Endometrial microvascular endothelial cells (primary cell): ENCODE results near the gene FBXL13. TPM values are rescaled to one million over a fixed set of nuclear protein-coding genes. Genes with fewer than 3 reads are reported as not detected.
"Not testable (repeated sequence)": the region's sequence is repeated elsewhere in the genome, so short reads cannot be mapped to it uniquely, and the experiment has no call there.

Source experiments
- in situ Hi-C: cut with HindIII; loops from 2 replicates; pipeline ENCODE4 v1.10.0; 2017; ENCODE audit warnings: low sequenced_read_pairs, low pct_unique_long_range_greater_than_20kb; ENCODE audit errors: inconsistent ontology term
- total RNA-seq: library from RNA; depleted of rRNA; stranded (reverse); fragments of >200 nt; gene quantifications from one replicate; pipeline ENCODE4 v1.2.3, GENCODE V29; 2015; ENCODE audit errors: inconsistent ontology term

The FBXL13 gene
- total RNA-seq, 1 donor from 2014 or later: 3.4 TPM

DNA sequence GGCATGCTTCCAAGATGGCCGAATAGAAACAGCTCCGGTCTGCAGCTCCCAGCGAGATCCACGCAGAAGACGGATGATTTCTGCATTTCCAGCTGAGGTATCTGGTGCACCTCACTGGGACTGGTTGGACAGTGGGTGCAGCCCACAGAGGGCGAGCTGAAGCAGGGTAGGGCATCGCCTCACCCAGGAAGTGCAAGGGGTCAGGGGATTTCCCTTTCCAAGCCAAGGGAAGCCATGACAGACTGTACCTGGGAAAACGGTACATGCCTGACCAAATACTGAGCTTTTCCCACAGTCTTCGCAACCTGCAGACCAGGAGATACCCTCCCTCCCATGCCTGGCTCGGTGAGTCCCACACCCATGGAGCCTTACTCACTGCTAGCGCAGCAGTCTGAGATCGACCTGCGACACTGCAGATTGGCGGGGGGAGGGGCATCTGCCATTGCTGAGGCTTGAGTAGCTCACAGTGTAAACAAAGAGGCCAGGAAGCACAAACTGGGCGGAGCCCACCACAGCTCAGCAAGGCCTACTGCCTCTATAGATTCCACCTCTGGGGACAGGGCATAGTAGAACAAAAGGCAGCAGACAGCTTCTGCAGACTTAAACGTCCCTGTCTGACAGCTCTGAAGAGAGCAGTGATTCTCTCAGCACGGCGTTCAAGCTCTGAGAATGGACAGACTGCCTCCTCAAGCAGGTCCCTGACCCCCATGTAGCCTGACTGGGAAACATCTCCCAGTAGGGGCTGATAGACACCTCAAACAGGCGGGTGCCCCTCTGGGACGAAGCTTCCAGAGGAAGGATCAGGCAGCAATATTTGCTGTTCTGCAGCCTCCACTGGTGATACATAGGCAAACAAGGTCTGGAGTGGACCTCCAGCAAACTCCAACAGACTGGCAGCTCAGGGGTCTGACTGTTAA, 36.5 kb downstream of the FBXL13 start:
- in situ Hi-C loops: not testable (repeated sequence)

DNA sequence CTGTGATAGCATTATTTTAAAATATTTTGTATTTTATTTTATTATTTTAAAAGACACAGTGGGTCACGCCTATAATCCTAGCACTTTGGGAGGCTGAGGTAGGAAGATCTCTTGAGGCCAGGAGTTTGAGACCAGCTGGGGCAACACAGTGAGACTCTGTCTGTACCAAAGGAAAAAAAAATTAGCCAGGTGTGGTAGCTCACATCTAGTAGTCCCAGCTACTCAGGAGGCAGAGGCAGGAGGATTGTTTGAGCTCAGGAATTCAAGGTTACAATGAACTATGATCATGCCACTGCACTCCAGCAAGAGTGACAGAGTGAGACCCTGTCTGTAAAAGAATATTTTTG, 37.1 kb downstream of the FBXL13 start:
- in situ Hi-C loops: no loop called here

DNA sequence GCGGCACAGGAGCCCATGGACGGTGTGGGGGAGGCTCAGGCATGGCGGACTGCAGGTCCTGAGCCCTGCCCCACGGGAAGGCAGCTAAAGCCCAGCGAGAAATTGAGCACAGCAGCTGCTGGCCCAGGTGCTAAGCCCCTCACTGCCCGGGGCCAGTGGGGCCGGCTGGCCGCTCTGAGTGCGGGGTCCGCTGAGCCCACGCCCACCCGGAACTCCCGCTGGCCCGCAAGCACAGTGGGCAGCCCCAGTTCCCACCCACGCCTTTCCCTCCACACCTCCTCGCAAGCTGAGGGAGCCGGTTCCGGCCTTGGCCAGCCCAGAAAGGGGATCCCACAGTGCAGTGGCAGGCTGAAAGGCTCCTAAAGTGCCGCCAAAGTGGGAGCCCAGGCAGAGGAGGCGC, 40.3 kb downstream of the FBXL13 start:
- in situ Hi-C loops: not testable (repeated sequence)

DNA sequence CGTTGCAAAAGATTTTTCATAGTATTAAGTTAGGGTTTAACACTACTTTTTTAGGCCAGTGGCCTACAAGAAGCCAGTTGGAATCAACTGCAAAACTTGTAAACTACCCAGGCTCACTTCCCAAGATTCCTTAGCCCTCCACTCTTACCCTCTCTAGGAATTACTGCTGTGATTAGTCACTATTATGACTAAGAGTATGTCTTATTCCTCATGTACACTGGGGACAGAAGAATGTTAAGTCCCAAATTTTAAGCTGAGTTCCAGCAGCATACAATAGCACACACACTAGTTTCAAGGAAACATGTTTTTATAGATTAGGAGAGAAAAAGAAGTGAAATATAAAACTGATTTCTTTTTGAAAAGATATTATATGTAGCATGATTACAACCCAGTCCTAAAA, 42.8 kb downstream of the FBXL13 start:
- in situ Hi-C loops: no loop called here

DNA sequence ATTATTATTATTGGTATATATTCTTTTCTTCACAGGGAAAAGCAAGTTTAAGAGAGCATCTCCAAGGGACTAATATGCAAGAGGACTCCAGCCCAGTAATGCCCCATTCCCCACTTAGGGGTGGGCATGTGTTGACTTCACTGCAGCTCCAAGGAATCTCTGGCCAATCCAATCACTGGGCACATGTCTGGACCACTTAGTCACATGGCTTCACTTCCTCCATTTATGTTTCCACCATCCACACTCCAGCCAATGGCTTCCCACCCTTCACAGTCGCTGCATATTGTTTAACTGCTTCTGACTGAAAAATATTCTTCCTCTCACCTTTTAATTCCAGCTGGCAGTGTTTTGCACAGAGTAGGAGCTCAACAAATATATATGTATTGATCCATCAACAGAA, 43.6 kb downstream of the FBXL13 start:
- in situ Hi-C loops: no loop called here

DNA sequence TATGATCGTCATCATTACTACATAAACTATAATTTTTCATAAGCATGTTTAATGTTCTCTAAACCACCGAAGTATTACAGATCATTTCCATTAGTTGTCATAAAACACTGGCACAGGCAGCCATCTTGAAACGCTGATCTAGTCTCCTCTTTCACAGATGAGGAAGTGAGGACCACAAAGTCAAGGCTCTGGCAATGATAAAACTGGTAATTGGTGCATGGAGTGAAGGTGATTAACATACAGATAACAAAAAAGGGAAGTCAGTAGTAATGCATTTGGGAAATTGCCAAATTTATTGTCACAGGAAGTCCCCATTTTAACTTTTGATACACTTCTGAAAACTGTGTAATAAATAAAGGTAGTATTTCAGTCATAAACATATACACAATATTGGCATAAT, 49.3 kb downstream of the FBXL13 start:
- in situ Hi-C loops: no loop called here

DNA sequence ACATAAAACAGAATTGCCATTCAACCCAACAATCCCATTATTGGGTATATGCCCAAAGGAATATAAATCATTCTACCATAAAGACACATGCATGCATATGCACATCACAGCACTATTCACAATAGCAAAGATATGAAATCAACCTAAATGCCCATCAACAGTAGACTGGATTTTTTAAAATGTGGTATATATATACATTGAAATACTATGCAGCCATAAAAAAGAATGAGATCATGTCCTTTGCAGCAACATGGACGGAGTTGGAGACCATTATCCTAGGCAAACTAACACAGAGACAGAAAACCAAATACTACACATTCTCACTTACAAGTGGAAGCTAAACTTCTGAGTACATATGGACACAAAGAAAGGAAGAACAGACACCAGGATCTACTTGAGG, 51.0 kb downstream of the FBXL13 start:
- in situ Hi-C loops: not testable (repeated sequence)

DNA sequence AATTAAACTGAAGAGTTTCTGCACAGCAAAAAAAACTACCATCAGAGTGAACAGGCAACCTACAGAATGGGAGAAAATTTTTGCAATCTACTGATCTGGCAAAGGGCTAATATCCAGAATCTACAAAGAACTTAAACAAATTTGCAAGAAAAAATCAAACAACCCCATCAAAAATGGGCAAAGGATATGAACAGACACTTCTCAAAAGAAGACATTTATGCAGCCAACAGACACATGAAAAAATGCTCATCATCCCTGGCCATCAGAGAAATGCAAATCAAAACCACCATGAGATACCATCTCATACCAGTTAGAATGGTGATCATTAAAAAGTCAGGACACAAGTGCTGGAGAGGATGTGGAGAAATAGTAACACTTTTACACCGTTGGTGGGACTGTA, 53.1 kb downstream of the FBXL13 start:
- in situ Hi-C loops: not testable (repeated sequence)

DNA sequence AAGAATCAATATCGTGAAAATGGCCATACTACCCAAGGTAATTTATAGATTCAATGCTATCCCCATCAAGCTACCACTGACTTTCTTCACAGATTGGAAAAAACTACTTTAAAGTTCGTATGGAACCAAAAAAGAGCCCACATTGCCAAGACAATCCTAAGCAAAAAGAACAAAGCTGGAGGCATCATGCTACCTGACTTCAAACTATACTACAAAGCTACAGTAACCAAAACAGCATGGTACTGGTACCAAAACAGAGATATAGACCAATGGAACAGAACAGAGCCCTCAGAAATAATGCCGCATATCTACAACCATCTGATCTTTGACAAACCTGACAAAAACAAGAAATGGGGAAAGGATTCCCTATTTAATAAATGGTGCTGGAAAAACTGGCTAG, 53.7 kb downstream of the FBXL13 start:
- in situ Hi-C loops: not testable (repeated sequence)

DNA sequence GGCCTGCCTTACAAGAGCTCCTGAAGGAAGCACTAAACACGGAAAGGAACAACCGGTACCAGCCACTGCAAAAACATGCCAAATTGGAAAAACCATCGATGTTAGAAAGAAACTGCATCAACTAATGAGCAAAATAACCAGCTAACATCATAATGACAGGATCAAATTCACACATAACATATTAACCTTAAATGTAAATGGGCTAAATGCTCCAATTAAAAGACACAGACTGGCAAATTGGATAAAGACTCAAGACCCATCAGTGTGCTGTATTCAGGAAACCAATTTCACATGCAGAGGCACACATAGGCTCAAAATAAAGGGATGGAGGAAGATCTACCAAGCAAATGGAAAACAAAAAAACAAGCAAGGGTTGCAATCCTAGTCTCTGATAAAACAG, 56.3 kb downstream of the FBXL13 start:
- in situ Hi-C loops: not testable (repeated sequence)

DNA sequence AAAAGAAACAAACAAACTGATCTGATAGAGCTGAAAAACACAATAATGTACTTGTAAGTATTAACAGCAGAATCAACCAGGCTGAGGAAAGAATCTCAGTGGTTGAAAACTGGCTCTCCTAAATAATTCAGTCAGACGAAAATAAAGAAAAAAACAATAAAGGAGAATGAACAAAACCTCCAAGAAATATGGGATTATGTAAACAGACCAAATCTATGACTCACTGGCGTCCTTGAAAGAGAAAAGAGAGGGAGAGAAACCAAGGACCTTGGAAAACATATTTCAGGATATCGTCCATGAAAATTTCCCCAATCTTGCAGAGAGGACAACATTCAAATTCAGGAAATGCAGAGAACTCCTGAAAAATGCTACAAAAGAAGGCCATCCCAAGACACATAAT, 62.9 kb downstream of the FBXL13 start:
- in situ Hi-C loops: no loop called here

DNA sequence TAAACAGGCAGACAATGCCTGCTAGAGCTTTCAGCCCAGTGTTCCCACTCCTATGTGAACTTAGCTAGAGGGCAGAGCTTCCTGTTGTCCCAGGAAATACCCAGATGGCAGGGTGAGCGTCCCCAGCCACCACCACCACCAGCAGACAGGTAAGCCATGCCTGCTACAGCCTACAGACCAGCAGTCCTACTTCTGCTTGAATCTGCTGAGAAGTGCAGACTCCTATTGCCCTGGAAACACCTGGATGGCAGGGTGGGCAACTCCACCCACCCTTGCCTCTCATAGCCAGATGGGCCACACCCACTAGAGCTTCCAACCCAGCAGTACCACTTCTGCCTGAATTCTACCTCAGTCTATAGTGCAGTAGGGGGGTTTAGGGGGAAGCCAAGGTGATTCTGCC, 64.4 kb downstream of the FBXL13 start:
- in situ Hi-C loops: no loop called here

DNA sequence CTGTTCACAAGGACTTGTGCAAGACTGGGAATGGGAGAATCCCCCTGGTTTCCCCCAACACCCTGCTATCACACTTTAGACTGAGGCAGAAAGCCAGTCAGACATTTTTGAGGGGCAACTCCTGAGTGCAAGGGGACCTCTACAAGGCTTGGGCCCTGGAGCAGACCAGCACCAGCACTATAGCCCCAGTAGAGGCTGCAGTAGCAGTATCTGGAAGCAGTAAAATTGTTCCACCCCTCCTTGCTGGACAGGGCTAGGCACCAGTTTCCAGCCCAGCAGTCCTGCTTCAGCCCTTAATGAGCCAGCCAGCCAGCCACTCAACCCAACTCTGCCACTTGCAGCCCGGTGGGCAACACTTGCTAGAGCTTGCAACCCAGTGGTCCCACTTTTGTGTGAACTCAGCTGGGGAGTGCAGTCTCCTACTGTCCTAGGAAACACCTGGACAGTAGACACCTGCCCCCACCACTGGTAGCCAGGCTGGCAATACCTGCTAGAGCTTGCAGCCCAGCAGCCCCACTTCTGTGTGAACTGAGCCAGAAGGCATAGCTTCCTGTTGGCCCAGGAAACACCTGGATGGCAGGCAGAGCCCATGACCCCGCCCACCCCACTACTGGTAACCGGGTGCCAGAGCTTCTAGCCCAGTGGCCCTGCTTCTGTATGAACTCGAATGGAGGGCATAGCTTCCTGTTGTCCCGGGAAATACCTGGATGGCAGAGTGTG, 65.0 kb downstream of the FBXL13 start:
- in situ Hi-C loops: no loop called here

DNA sequence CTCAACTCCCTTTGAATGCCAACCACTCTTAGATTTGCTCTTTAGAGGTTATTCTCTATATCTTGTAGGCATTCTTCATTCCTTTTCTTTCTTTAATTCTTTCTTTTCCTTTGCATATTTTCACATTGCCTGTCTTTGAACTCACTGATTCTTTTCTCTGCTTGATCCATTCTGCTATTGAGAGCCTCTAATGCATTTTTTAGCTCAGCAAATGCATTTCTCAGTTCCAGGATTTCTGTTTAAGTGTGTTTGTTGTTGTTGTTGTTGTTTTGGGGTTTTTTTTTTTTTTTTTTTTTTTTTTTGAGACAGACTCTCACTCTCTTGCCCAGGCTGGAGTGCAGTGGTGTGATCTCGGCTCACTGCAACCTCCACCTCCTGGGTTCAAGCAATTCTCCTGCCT, 71.6 kb downstream of the FBXL13 start:
- in situ Hi-C loops: no loop called here

DNA sequence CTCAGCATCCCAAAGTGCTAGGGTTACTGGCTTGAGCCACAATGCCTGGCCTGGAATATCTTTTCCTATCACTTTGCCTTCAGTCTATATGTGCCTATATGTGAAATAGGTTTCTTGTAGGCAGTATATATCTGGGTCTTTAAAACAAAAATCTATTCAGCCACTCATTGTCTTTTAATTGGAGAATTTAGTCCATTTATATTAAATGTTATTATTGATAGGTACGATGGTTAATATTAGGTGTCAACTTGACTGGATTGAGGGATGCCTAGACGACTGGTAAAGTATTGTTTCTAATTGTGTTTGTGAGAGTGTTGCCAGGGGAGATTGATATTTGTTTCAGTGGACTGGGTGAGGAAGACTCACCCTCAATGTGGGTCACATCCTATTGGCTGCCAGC, 73.4 kb downstream of the FBXL13 start:
- in situ Hi-C loops: no loop called here

DNA sequence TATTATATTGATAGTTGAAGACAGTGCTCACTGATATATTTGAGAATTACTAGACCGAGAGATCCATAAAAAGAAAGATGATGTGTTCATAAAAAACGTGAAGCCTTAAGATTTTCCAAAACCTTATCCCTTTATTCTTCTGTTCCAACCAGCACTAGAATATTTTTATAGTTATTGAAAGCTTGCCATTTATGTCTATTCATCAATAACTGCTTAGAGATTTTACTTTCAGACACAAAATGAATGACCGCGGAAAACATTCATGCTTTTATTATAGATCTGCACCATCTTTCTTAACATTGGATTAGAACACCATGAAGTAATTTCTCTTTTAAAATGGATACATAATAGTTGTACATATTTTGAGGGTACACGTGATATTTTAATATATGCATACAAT, 77.6 kb downstream of the FBXL13 start:
- in situ Hi-C loops: no loop called here

DNA sequence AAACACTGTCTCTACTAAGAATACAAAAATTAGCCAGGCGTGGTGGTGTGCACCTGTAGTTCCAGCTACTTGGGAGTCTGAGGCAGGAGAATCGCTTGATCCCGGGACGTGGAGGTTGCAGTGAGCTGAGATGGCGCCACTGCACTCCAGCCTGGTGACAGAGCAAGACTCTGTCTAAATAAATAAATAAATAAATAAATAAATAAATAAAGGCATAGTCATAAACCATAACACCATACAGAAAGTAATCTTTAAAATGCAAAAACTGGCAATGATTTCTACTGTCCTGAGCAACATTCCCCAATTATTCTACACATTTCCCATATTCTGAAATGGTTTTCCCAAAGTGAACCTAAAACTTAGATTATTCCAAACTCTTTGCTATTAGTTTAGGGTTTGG, 79.0 kb downstream of the FBXL13 start:
- in situ Hi-C loops: not testable (repeated sequence)

DNA sequence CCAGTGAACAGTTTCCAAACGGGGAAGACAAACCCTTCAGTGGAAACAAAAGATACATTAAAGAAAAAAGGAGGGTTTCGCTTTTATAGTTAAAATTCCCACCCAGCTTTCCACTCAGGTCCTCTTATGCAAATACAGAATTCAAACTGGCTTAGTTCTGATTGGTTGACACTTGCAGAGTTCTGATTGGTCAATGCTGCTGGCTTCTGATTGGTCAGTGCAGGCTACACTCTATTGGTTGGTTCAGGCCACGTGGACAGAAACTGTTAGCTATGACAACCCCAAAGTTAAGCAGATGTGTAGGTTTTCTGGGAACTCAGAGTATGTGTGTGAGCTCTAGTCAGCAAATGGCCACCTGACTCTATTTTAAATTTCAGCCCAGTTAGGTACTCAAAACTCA, 80.0 kb downstream of the FBXL13 start:
- in situ Hi-C loops: no loop called here

DNA sequence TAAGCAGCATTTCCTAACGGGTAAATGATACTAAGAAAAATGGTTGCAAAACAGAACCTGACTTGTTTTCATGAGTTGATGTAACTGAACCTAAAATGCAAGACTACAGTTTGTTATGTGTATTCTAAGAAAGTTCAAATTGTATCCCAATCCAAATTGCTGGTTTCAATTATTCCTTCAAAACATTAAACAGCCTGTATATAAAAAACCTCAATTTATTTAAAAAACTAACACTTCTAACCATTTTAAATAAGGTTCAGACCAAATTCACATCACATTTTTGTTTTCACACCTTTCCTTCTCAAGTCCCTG, 80.9 kb downstream of the FBXL13 start:
- in situ Hi-C loops: no loop called here

DNA sequence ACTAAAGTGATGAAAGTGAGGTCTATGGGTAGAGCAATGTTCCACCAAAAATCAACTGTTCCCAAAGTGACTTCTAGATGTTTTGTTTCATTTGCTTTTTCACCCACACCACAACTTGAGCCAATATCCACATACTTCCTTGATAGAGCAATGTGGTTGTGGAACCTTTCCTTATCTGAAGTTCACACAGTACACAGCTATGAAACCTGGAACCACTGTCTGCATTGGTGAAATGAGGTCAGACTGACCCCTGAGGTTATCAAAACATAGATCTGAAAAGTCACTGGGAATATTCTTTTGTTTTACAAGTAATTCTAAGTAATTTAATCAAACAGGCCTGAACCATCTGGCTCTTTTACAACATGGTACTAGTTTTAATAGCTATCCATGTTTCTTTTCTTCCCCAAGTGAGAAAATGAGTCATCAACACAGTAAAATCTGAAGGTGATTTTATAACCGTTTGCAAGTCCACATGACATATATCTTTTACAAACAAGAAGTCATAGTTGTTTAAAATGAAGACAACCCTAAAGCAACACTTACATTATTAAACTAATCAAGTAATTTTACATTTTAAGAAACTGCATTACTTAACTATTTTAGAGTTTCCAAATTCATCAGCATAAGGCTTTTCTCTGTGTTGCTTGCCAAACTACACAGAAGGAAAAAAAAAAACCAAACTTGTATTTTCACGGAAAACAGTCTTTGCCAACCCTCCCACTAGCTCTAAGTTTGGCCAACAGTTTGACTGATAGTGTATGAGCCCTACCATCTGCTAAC, 81.5 kb downstream of the FBXL13 start:
- in situ Hi-C loops: no loop called here
